SH-SY5Y (cell line): ENCODE measurements around the gene ARL8B.

Experiments used
- GATA2 ChIP-seq: IDR thresholded peaks from 2 replicates; pipeline ENCODE4 v1.6.1; 2011; ENCODE audit warnings: mild to moderate bottlenecking, low read depth, low read length
- GATA3 ChIP-seq: IDR thresholded peaks from 2 replicates; pipeline ENCODE4 v1.6.1; 2011; ENCODE audit warnings: low read depth, mild to moderate bottlenecking, low read length, moderate library complexity

The ARL8B gene

DNA sequence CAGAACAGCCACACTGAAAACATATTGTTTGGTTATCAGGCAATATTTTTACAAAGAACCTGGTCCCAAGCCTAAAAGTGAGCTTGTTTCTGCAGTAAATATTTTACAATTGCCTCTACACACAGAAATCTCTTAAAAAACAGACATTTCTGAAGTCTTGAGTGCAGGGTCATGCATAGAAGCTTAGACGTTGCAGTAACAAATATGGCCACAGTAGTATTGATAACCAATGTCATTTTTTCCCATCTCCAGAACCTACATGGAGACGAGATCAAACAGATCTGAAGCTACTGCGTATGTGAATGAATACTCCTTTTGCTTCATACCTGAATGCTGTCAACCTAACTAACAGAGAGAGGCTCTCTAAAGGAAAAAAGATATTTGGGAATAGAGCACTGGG, 19.6 kb upstream of the ARL8B start:
- TF ChIP-seq GATA3 (no peak), GATA2 (no peak)

- TF ChIP-seq GATA3 = no peak
- TF ChIP-seq GATA2 = no peak
These were observed 18.3 kb upstream of the ARL8B start for GRCh38 chr3:5103743-5104142.

GRCh38 chr3:5105050-5105449, 17.0 kb upstream of the ARL8B start:
- TF ChIP-seq GATA3 (no peak), GATA2 (no peak)

GRCh38 chr3:5110337-5110736, 11.8 kb upstream of the ARL8B start:
- TF ChIP-seq GATA3 (no peak), GATA2 (no peak)

- TF ChIP-seq GATA3 (no peak), GATA2 (no peak)
These were observed 10.0 kb upstream of the ARL8B start for GRCh38 chr3:5112043-5112442.

GRCh38 chr3:5115506-5116162, 6.5 kb upstream of the ARL8B start:
- no peak for TF ChIP-seq GATA3
- TF ChIP-seq GATA2 = no peak

DNA sequence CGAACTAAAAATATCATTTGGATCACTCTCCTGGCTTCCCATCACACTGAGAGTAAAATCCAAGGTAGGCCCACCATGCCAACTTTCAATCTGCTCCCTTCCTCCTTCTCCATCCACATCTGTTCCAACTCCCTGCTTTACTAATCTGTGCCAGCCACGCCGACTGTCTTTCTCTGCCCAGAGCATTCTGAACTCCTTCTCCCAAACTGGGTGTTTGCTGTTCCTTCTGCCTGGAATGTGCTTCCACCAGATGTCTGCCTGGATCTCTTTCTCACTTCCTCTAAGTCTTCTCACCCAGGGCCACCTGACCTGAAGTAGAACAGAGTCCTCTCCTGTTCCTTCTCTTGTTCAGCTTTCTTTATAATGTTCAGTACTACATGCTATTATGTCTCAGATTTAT, 5.6 kb upstream of the ARL8B start:
- no peak for TF ChIP-seq GATA3
- no peak for TF ChIP-seq GATA2

GRCh38 chr3:5120446-5120845, 1.6 kb upstream of the ARL8B start:
- TF ChIP-seq GATA2 = no peak
- TF ChIP-seq GATA3 = no peak

GRCh38 chr3:5122741-5123706, 932 bp downstream of the ARL8B start:
- no peak for TF ChIP-seq GATA2
- no peak for TF ChIP-seq GATA3

GRCh38 chr3:5123937-5124336, 1.8 kb downstream of the ARL8B start:
- no peak for TF ChIP-seq GATA3
- no peak for TF ChIP-seq GATA2

- no peak for TF ChIP-seq GATA2
- TF ChIP-seq GATA3 = no peak
These were observed 4.5 kb downstream of the ARL8B start for GRCh38 chr3:5126586-5126985.

GRCh38 chr3:5128849-5129248, 6.8 kb downstream of the ARL8B start:
- TF ChIP-seq GATA2 (no peak), GATA3 (no peak)

DNA sequence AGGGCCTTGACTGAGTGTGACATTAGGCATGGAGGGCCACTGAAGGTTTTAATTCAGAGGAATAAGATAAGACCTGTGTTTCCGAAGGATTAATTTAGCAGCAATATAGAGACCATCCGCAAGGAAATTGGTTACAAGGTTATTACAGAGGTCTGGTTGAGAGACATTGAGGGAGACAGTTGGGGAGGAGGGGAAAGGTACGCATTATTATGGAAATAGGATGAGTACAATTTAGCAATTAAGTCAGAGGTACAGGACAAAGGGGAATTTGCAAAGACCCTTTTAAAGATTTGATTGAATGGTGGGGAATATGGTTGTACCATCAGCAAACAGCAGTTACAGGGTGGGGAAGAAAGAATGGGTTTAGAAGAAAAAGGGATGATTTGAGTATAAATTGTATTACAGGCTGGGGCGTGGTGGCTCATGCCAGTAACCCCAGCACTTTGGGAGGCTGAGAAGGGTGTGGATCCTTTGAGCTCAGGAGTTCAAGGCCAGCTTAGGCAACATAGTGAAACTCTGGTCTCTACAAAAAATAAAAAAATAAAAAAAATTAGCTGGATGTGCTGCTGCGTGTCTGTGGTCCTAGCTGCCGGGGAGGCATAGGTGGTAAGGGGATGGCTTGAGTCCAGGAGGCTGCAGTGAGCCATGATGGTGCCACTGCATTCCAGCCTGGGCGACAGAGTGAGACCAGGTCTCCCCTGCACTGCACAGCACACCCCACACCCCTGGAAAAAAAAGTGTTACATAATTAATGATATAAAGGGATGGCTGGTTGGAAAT, 11.3 kb downstream of the ARL8B start:
- no peak for TF ChIP-seq GATA3
- no peak for TF ChIP-seq GATA2

- TF ChIP-seq GATA2 = no peak
- TF ChIP-seq GATA3 = no peak
These were observed 11.9 kb downstream of the ARL8B start for GRCh38 chr3:5134019-5134391.

DNA sequence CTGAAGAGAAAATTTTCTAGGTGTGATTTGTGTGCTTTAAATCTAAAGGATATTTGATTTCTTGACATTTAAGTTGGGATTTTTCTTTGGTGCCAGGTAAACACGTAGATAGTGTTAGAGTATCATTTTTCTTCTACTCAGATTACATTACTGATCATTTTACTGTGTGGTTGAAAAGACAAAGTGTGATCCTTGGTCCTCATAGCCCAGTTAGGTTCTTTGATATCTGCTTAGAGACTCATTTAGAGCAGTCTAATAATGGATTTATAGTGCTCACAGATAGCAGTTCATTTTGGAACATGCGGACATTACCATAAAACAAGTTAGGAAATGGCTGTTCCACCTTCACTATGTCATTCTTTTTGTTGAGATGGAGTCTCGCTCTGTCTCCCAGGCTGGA, 12.4 kb downstream of the ARL8B start:
- TF ChIP-seq GATA3 (no peak), GATA2 (no peak)

DNA sequence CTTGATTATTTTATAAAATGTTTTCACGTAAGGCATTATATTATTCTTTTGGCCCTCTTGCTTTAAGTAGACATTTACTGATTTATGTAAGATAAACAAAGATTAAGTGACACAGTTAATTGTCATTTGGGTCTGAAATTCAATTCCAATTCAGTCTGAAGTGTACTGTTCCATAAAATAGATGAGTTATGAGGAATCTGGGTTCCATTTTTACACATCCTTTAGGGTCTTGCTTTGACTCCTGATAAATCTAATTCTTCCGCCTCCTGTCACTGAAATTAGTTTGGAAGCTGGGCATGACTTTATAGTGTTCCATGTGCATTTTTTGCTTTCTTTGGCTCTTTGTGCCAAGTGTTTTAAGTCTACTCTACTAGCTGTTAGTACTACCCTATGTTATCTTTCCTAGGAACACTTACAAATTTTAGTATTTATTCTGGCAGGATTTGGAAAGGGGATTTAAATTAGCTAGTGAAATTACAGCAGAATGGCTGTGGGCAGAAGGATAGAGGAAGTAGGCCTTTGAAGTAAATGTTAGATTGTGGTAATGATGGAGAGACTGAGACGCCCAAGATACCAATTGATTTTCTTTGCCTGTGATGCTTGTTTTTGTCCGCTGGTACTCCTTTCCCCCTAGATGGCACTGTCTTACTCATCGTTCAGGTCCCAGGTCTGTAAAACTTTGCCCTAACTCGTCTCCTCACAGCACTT, 14.3 kb downstream of the ARL8B start:
- no peak for TF ChIP-seq GATA3
- no peak for TF ChIP-seq GATA2
